Measurements from ENCODE around the gene CPEB2.

The CPEB2 gene

DNA sequence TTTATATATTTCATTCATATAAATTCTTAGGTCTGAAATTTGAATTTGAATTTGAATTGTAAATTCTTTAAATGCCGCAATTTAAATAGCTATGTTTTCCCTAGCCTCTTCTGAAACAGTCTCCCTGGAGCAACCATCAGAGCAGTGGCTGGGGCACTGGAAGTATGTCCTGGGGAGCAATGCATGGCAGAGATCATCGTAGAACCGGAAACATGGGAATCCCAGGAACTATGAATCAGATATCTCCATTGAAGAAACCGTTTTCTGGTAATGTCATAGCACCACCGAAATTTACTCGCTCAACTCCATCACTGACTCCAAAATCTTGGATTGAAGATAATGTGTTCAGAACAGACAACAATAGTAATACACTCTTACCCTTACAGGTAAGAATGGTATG, 4.9 kb downstream of the CPEB2 start:
- Histone ChIP-seq H3K9ac (ENCODE audit: low read depth in 1 of 2, low read length in 2 of 2) (no peak overlapping the region), H3K4me3 (ENCODE audit: low read length in 2 of 2) (no peak overlapping the region), H3K27me3 (ENCODE audit: control insufficient read depth in 2 of 2, insufficient read depth in 2 of 2, low read length in 2 of 2) (no peaks in the 10 kb centered on the region), H3K9me3 (ENCODE audit: control insufficient read depth in 2 of 2, low read length in 2 of 2) (no peaks in the 10 kb centered on the region), H3K4me1 (ENCODE audit: control insufficient read depth in 2 of 2, insufficient read depth in 2 of 2, low read length in 2 of 2) (peaks cover 5 to 11% of the 10 kb centered on the region in 2 donors), H3K36me3 (ENCODE audit: control insufficient read depth in 2 of 2, insufficient read depth in 2 of 2, low read length in 2 of 2) (peaks cover 14 to 17% of the 10 kb centered on the region in 2 donors), H3K27ac (ENCODE audit: low read depth in 2 of 2, low read length in 2 of 2) (no peak overlapping the region)

DNA sequence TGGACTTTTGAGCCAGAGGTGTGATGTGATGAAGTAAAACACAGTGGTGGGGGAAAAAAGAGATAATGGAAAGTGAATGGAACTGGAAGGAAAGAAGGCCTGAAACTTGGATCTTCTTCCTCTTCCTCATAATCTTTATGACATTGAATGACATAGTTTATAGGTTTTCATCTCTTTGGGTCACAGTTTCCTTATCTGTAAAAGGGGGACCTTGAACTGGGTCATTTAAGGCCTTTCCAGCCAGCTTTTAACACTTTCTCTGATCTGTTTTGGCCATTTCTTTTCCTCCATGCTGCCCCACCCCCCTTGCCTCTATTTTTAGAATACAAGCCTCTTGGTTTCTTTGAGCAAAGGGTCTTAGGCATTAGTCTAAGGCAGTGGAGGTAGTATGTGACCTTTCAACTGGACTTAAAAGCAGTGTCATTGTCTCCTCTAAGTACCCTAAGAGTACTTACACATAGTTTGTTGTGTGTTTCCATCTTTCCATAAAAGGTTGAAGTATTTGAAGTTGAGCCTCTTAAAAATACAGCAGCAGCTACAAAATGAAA, 7.8 kb downstream of the CPEB2 start:
- Histone ChIP-seq H3K4me3 (ENCODE audit: low read length in 2 of 2) (no peak overlapping the region), H3K27ac (ENCODE audit: low read depth in 2 of 2, low read length in 2 of 2) (peak overlapping the region; percentile 12 to 45), H3K9ac (ENCODE audit: low read depth in 1 of 2, low read length in 2 of 2) (no peak overlapping the region), H3K4me1 (ENCODE audit: control insufficient read depth in 2 of 2, insufficient read depth in 2 of 2, low read length in 2 of 2) (peaks cover 5 to 11% of the 10 kb centered on the region in 2 donors), H3K27me3 (ENCODE audit: control insufficient read depth in 2 of 2, insufficient read depth in 2 of 2, low read length in 2 of 2) (no peaks in the 10 kb centered on the region), H3K36me3 (ENCODE audit: control insufficient read depth in 2 of 2, insufficient read depth in 2 of 2, low read length in 2 of 2) (peaks cover 19 to 20% of the 10 kb centered on the region in 2 donors), H3K9me3 (ENCODE audit: control insufficient read depth in 2 of 2, low read length in 2 of 2) (no peaks in the 10 kb centered on the region)

DNA sequence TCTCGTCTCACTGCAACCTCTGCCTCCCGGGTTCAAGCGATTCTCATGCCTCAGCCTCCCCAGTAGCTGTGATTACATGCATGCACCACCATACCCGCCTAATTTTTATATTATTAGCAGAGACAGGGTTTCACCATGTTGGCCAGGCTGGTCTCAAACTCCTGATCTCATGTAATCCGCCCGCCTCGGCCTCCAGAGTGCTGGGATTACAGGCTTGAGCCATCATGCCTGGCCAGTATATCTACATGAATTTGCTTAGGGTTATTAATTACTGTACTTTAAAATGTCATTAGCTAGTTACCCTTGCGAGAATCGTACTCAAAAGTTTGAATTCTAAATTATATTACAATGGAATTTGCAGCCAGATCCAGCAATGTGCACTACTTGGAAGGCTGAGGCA, 8.9 kb downstream of the CPEB2 start:
- no peaks in the 10 kb centered on the region for H3K9me3 ChIP-seq (ENCODE audit: control insufficient read depth in 2 of 2, low read length in 2 of 2)
- H3K9ac ChIP-seq (ENCODE audit: low read depth in 1 of 2, low read length in 2 of 2) = no peak overlapping the region
- H3K4me1 ChIP-seq (ENCODE audit: control insufficient read depth in 2 of 2, insufficient read depth in 2 of 2, low read length in 2 of 2) = peaks cover 0 to 5% of the 10 kb centered on the region in 2 donors
- no peaks in the 10 kb centered on the region for H3K27me3 ChIP-seq (ENCODE audit: control insufficient read depth in 2 of 2, insufficient read depth in 2 of 2, low read length in 2 of 2)
- peaks cover 25% of the 10 kb centered on the region in 2 donors for H3K36me3 ChIP-seq (ENCODE audit: control insufficient read depth in 2 of 2, insufficient read depth in 2 of 2, low read length in 2 of 2)
- H3K4me3 ChIP-seq (ENCODE audit: low read length in 2 of 2) = no peak overlapping the region
- no peak overlapping the region for H3K27ac ChIP-seq (ENCODE audit: low read depth in 2 of 2, low read length in 2 of 2)

DNA sequence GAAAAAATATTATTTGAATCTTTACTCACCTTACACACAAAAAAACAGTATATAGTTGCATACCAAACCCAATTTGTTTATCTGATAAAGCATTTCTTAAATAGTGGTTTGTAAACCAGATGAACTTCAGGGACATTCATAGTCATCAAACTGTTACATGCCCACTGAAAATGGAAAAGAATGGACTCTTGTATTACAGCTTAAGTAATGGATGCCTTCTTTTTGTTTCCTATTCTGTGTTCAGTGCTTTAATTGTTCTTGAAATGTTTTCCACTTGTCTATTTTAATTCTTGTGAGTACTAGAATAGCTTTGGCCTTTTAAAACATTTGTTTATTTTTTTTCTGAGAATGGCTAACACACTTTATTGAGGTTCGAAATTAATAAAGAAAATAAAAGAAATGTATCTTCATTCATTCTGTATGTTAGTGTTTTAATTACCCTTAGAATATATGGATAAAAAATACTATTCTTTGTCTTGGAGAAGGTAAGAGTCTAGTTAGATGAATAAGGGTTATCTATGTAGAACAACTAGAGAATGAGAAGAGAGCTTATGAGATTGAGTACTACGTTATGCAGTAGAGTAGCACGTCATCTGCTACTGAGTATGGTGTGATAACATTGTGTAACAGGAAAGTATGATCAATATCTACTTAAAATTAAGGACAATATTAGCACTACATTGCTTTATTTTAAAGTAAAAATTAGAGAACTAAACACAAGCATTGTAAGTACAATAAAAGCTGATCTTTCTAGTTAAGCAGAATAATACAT, 9.9 kb downstream of the CPEB2 start:
- Histone ChIP-seq H3K27ac (ENCODE audit: low read depth in 2 of 2, low read length in 2 of 2) (no peak overlapping the region), H3K4me1 (ENCODE audit: control insufficient read depth in 2 of 2, insufficient read depth in 2 of 2, low read length in 2 of 2) (peaks cover 0 to 5% of the 10 kb centered on the region in 2 donors), H3K4me3 (ENCODE audit: low read length in 2 of 2) (no peak overlapping the region), H3K36me3 (ENCODE audit: control insufficient read depth in 2 of 2, insufficient read depth in 2 of 2, low read length in 2 of 2) (peaks cover 24 to 28% of the 10 kb centered on the region in 2 donors), H3K9me3 (ENCODE audit: control insufficient read depth in 2 of 2, low read length in 2 of 2) (no peaks in the 10 kb centered on the region), H3K27me3 (ENCODE audit: control insufficient read depth in 2 of 2, insufficient read depth in 2 of 2, low read length in 2 of 2) (no peaks in the 10 kb centered on the region), H3K9ac (ENCODE audit: low read depth in 1 of 2, low read length in 2 of 2) (no peak overlapping the region)

DNA sequence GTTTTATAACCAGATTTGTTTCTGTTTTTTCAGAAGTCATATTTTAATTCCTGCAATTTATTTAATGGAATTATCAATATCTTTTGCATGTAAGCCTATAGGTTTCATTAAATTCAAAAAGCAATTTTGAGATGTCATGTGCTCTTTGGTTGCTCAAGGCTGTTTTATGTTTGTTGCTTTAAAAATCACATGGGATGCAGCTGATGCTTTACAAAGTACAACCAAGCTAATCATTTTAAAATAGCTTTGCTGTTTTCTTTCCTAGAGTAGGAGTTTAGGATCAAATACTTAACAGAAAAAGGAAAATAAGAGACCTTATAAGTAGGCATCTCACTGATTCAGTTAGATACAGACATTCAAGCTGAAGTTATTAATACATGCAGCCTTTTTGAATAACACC, 11.3 kb downstream of the CPEB2 start:
- Histone ChIP-seq H3K27me3 (ENCODE audit: control insufficient read depth in 2 of 2, insufficient read depth in 2 of 2, low read length in 2 of 2) (no peaks in the 10 kb centered on the region), H3K27ac (ENCODE audit: low read depth in 2 of 2, low read length in 2 of 2) (no peak overlapping the region), H3K36me3 (ENCODE audit: control insufficient read depth in 2 of 2, insufficient read depth in 2 of 2, low read length in 2 of 2) (peaks cover 18 to 20% of the 10 kb centered on the region in 2 donors), H3K9me3 (ENCODE audit: control insufficient read depth in 2 of 2, low read length in 2 of 2) (no peaks in the 10 kb centered on the region), H3K4me3 (ENCODE audit: low read length in 2 of 2) (no peak overlapping the region), H3K9ac (ENCODE audit: low read depth in 1 of 2, low read length in 2 of 2) (no peak overlapping the region), H3K4me1 (ENCODE audit: control insufficient read depth in 2 of 2, insufficient read depth in 2 of 2, low read length in 2 of 2) (peaks cover 0 to 5% of the 10 kb centered on the region in 2 donors)

DNA sequence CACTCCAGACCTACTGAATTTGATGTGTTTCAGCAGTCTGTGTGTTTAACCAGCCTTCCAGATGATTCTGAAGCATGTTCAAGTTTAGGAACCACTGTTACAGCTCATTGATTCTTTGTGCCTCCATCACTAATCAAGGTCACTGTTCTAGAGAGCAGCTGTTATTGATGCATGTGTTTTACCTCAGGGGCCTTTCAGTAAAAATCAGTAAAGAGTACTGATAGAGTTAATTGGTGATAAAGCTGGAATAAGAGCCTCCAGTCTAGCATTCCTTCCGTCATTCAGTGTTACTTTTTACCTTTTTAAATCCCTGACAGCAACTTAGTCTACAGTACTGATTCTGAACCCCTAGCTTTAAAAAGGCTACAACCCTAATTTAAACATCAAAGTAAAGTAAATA, 12.9 kb downstream of the CPEB2 start:
- Histone ChIP-seq H3K36me3 (ENCODE audit: control insufficient read depth in 2 of 2, insufficient read depth in 2 of 2, low read length in 2 of 2) (peaks cover 12 to 23% of the 10 kb centered on the region in 2 donors), H3K4me1 (ENCODE audit: control insufficient read depth in 2 of 2, insufficient read depth in 2 of 2, low read length in 2 of 2) (peaks cover 0 to under 1% of the 10 kb centered on the region in 2 donors), H3K27me3 (ENCODE audit: control insufficient read depth in 2 of 2, insufficient read depth in 2 of 2, low read length in 2 of 2) (no peaks in the 10 kb centered on the region), H3K9ac (ENCODE audit: low read depth in 1 of 2, low read length in 2 of 2) (no peak overlapping the region), H3K27ac (ENCODE audit: low read depth in 2 of 2, low read length in 2 of 2) (no peak overlapping the region), H3K4me3 (ENCODE audit: low read length in 2 of 2) (no peak overlapping the region), H3K9me3 (ENCODE audit: control insufficient read depth in 2 of 2, low read length in 2 of 2) (no peaks in the 10 kb centered on the region)

DNA sequence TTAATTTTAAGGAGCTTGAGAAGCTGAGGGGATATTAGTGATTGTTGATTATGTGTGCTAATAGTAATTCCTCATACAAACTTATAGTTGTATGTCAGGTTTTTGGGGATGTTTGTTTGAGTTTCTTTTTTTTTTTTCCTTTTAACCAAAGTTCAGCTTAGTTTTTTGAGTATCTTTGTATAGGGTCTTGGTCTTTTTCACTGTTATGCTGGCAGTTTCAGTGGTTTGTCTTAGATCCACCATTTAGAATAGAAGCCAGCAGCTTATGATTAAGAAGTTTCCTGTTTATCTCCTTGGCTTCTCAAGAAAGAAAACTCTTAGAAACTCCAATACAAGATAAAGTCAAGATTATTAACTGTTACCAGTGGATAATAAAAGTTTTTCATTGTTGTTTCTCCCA, 16.1 kb downstream of the CPEB2 start:
- H3K27ac ChIP-seq (ENCODE audit: low read depth in 2 of 2, low read length in 2 of 2) = no peak overlapping the region

DNA sequence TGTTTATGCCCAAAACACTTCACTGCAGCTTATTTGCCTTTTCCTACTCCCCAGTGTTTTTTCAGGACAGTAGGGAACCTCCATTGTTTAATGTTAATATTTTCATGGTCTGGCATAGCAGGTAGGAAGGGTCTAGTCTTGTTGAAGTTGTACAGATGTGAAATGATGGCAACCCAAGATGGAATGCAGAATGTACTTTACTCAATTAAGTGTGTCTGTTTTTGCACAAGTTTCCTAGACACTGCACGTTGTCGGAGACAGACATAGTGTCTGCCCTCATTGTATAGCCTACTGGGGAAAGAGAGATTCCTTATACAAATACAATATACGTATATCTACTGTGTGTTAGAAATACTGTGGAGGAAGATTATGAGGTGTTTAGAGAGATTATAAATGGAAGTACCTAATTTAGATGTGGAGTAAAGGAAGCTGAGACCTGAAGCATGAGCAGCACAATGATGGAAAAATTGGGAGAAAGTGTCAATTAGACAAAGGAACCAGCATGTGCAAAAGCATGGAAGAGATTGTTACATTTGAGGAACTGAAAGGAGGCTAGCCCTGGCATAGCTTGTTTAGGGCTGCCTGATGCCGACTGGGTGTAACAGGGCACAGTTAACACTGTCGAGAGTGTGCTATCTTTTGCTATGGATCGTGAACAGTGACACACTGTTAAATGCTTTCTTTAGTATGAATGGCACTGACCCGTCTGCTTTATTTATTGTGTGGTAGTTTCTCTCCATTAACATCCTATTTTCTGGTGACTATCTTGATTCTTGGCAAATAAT, 18.4 kb downstream of the CPEB2 start:
- H3K4me1 ChIP-seq (ENCODE audit: control insufficient read depth in 2 of 2, insufficient read depth in 2 of 2, low read length in 2 of 2) = peaks cover 0 to 4% of the 10 kb centered on the region in 2 donors
- no peak overlapping the region for H3K4me3 ChIP-seq (ENCODE audit: low read length in 2 of 2)
- peaks cover 8 to 15% of the 10 kb centered on the region in 2 donors for H3K36me3 ChIP-seq (ENCODE audit: control insufficient read depth in 2 of 2, insufficient read depth in 2 of 2, low read length in 2 of 2)
- no peak overlapping the region for H3K9ac ChIP-seq (ENCODE audit: low read depth in 1 of 2, low read length in 2 of 2)
- no peak overlapping the region for H3K27ac ChIP-seq (ENCODE audit: low read depth in 2 of 2, low read length in 2 of 2)
- no peaks in the 10 kb centered on the region for H3K27me3 ChIP-seq (ENCODE audit: control insufficient read depth in 2 of 2, insufficient read depth in 2 of 2, low read length in 2 of 2)
- no peaks in the 10 kb centered on the region for H3K9me3 ChIP-seq (ENCODE audit: control insufficient read depth in 2 of 2, low read length in 2 of 2)

More for the DNA sequence above, 16.1 kb downstream of the CPEB2 start:
- H3K27me3 ChIP-seq (ENCODE audit: control insufficient read depth in 2 of 2, insufficient read depth in 2 of 2, low read length in 2 of 2) = no peaks in the 10 kb centered on the region
- H3K4me1 ChIP-seq (ENCODE audit: control insufficient read depth in 2 of 2, insufficient read depth in 2 of 2, low read length in 2 of 2) = peaks cover 0 to 4% of the 10 kb centered on the region in 2 donors
- H3K36me3 ChIP-seq (ENCODE audit: control insufficient read depth in 2 of 2, insufficient read depth in 2 of 2, low read length in 2 of 2) = peaks cover 10 to 19% of the 10 kb centered on the region in 2 donors
- H3K4me3 ChIP-seq (ENCODE audit: low read length in 2 of 2) = no peak overlapping the region
- H3K9me3 ChIP-seq (ENCODE audit: control insufficient read depth in 2 of 2, low read length in 2 of 2) = no peaks in the 10 kb centered on the region
- no peak overlapping the region for H3K9ac ChIP-seq (ENCODE audit: low read depth in 1 of 2, low read length in 2 of 2)

DNA sequence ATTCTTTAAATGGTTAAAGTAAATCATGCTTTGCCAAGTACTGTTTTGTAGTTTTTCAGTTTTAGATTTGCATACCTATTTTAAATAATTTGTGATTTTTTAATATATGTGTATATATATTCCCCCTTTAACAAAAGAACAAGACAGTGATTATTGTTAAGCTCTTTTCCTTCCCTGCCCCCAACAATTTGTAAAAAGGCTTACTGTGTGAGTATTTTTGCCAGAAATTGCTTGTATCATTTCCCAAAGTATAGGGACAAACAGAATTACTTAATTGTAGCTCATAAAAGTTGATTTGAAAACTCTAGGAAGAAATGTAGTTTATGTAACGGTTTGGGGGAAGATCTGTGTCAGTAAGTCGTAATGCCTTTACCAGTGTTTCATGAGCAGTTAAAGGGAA, 19.0 kb downstream of the CPEB2 start:
- H3K36me3 ChIP-seq (ENCODE audit: control insufficient read depth in 2 of 2, insufficient read depth in 2 of 2, low read length in 2 of 2) = peaks cover 5 to 8% of the 10 kb centered on the region in 2 donors
- H3K27ac ChIP-seq (ENCODE audit: low read depth in 2 of 2, low read length in 2 of 2) = no peak overlapping the region
- H3K27me3 ChIP-seq (ENCODE audit: control insufficient read depth in 2 of 2, insufficient read depth in 2 of 2, low read length in 2 of 2) = no peaks in the 10 kb centered on the region
- no peaks in the 10 kb centered on the region for H3K9me3 ChIP-seq (ENCODE audit: control insufficient read depth in 2 of 2, low read length in 2 of 2)
- no peak overlapping the region for H3K4me3 ChIP-seq (ENCODE audit: low read length in 2 of 2)
- H3K4me1 ChIP-seq (ENCODE audit: control insufficient read depth in 2 of 2, insufficient read depth in 2 of 2, low read length in 2 of 2) = peaks cover 0 to 4% of the 10 kb centered on the region in 2 donors
- H3K9ac ChIP-seq (ENCODE audit: low read depth in 1 of 2, low read length in 2 of 2) = no peak overlapping the region

DNA sequence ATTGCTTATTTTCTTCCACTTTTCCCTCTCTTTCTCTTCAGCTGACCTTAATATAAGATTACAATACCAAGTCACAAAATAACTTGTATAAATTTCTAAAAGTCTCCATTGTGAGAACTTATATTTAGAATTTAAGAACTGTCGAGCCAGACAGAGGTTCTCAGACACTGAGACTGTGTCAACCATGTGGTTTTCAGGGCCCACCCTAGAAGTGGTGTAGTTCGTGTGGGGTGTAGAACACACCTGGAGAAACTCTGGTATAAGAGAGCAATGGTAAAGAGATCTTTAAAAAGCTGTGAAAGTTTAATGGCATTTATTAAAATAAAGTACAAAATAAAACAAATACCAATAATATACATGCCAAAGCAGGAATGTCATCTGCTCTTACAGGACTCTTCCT, 19.7 kb downstream of the CPEB2 start:
- no peak overlapping the region for H3K27ac ChIP-seq (ENCODE audit: low read depth in 2 of 2, low read length in 2 of 2)
- H3K4me3 ChIP-seq (ENCODE audit: low read length in 2 of 2) = no peak overlapping the region
- no peak overlapping the region for H3K9ac ChIP-seq (ENCODE audit: low read depth in 1 of 2, low read length in 2 of 2)
- H3K4me1 ChIP-seq (ENCODE audit: control insufficient read depth in 2 of 2, insufficient read depth in 2 of 2, low read length in 2 of 2) = peaks cover 0 to 4% of the 10 kb centered on the region in 2 donors
- peaks cover 5 to 7% of the 10 kb centered on the region in 2 donors for H3K36me3 ChIP-seq (ENCODE audit: control insufficient read depth in 2 of 2, insufficient read depth in 2 of 2, low read length in 2 of 2)
- no peaks in the 10 kb centered on the region for H3K9me3 ChIP-seq (ENCODE audit: control insufficient read depth in 2 of 2, low read length in 2 of 2)
- H3K27me3 ChIP-seq (ENCODE audit: control insufficient read depth in 2 of 2, insufficient read depth in 2 of 2, low read length in 2 of 2) = no peaks in the 10 kb centered on the region

All from mucosa of rectum (tissue), 2 donors.